ENCODE measurements around the gene METRN. TPM values are rescaled to one million over a fixed set of nuclear protein-coding genes. Genes with fewer than 3 reads are reported as not detected.

METRN gene
- total and polyA plus RNA-seq, 2 of the 4 experiments (the other 2 are of a cell fraction) = 6.1 to 48.2 TPM

DNA sequence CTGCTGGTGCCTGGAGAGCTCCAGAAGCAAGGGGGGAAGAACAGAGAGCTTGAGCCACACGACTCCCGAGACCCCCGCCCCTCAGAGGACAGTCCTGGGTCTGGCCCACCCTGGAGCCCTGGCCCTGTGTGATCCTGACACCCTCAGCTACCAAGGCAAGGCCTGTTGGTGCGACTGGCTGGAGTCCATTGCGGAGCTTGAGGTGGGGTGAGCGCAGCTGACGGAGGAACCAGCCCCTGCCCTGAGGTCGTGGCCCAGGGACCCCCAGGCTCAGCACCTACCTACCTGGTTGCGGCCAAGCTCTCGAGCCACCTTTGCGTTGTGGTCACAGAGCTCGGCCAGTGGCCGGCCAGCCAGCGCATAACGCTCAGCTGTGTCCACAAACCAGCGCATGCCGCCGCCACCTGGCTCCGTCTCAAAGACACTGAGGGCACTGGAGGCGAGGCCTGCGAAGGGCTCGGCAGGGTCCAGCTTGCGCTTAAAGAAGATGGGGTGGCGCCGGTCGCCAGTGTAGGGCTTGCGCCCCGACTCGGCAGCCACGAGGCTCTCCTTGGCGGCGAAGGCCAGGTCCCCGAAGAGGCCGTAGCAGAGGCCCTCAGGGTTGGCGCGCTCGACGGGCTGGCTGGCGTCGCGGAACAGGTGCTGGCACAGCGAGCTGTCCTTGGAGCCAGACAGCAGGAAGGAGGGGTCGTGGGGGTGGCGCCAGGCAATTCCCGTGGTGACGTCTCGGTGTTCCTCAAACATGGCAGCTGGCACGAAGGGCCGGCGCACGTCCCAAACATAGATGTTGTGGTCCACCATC lies 28.3 kb upstream of the METRN start:
- Histone ChIP-seq H3K23ac (ENCODE audit: low read depth, low read length) (no peak overlapping the region), H3K14ac (replicated peaks; ENCODE audit: low read depth, low read length) (no peak overlapping the region), H2AK5ac (ENCODE audit: low read depth, low read length) (no peak overlapping the region), H3K4me3 (ENCODE audit: insufficient read depth, low read depth, low read length) (no peak overlapping the region), H3K79me1 (ENCODE audit: low read depth in 1 of 2, low read length in 2 of 2) (peaks cover 19 to 54% of the 10 kb centered on the region in 2 experiments), H3K36me3 (ENCODE audit: control insufficient read depth, insufficient read depth, low read length) (peaks cover 38% of the 10 kb centered on the region), H3K4me1 (ENCODE audit: control insufficient read depth, insufficient read depth, low read length) (peaks cover 22% of the 10 kb centered on the region), H3K18ac (ENCODE audit: low read depth, low read length) (no peak overlapping the region), H4K91ac (ENCODE audit: insufficient read depth, low read depth, low read length) (no peak overlapping the region), H2BK120ac (ENCODE audit: low read depth, low read length) (no peak overlapping the region), H2BK20ac (ENCODE audit: low read depth, low read length) (no peak overlapping the region), H3K27me3 (ENCODE audit: control insufficient read depth, insufficient read depth, low read length) (no peaks in the 10 kb centered on the region), H3K27ac (ENCODE audit: insufficient read depth, low read length) (no peak overlapping the region), H2AFZ (replicated peaks; ENCODE audit: low read length, poor library complexity) (no peak overlapping the region), H3K9ac (ENCODE audit: low read depth, low read length) (no peak overlapping the region), H4K20me1 (ENCODE audit: insufficient read depth, low read length) (peaks cover 17% of the 10 kb centered on the region), H3K4ac (ENCODE audit: low read depth, low read length) (no peak overlapping the region), H2BK5ac (ENCODE audit: low read depth, low read length, poor library complexity, severe bottlenecking) (no peak overlapping the region), H3K56ac (ENCODE audit: extremely low read depth, insufficient read depth, low read length) (no peak overlapping the region), H3K9me3 (ENCODE audit: control insufficient read depth, insufficient read depth, low read length) (no peaks in the 10 kb centered on the region), H2BK15ac (ENCODE audit: low read depth, low read length) (no peak overlapping the region), H2AK9ac (replicated peaks; ENCODE audit: low read depth, low read length, poor library complexity) (no peak overlapping the region), H4K8ac (ENCODE audit: low read depth in 2 of 2, low read length in 2 of 2) (no peak overlapping the region), H3K4me2 (ENCODE audit: low read depth, low read length) (no peak overlapping the region), H4K5ac (ENCODE audit: low read depth, low read length) (no peak overlapping the region), H3K9me1 (ENCODE audit: insufficient read depth, low read length) (peaks cover 12% of the 10 kb centered on the region)
- DNase-seq (no peak), ATAC-seq (ENCODE audit: low read depth) (no peak)
- 96% methylated on average over 48 of the region's 51 CpGs; no CpG with 5 or more reads in 1 of the 2 experiments for WGBS, 2 experiments (ENCODE audit: extremely low coverage in 2 of 2, insufficient read length in 1 of 2)
- in situ Hi-C loops (cut with MboI; ENCODE audit: low sequenced_read_pairs) (no loop called here), intact Hi-C loops (cut with micrococcal nuclease) (no loop called here), dilution Hi-C loops (cut with HindIII; ENCODE audit: low sequenced_read_pairs, unreplicated experiment) (no loop called here)
- POLR2A ChIA-PET (ENCODE audit: unreplicated experiment) = interaction anchor here (0.5 kb wide), 1 partner anchor 101 kb away, joined by 4 read pairs; the partner anchor contains the start of gene RPUSD1
- BruUV-seq (replicated peaks) = no TSS peak
- TF ChIP-seq CEBPB (IDR thresholded peaks at IDR 0.05; ENCODE audit: low read depth, low read length) (no peak), ELK1 (IDR thresholded peaks at IDR 0.05; ENCODE audit: borderline replicate concordance, low read depth, low read length) (no peak), RFX5 (IDR thresholded peaks at IDR 0.05; ENCODE audit: low read depth, low read length) (no peak), MAZ (IDR thresholded peaks at IDR 0.05; ENCODE audit: borderline replicate concordance, low read depth, low read length) (no peak), POLR2A (IDR thresholded peaks at IDR 0.05; ENCODE audit: low read depth, low read length) (no peak), NFE2L2 (IDR thresholded peaks at IDR 0.05; ENCODE audit: low read depth, low read length) (no peak), SMC3 (IDR thresholded peaks at IDR 0.05; ENCODE audit: low read depth, low read length) (no peak), BHLHE40 (IDR thresholded peaks at IDR 0.05; ENCODE audit: low read depth, low read length) (no peak)
- CTCF ChIA-PET = no interaction called here
